GM12873 (cell line): Measurements from ENCODE around the gene SDK1.

Source experiments
- TF ChIP-seq, protein P1 (sequence below): IDR thresholded peaks from 2 replicates; pipeline ENCODE4 v1.5.1; 2012; ENCODE audit warnings: low read depth, mild to moderate bottlenecking, moderate library complexity, low read length, control low read depth; ENCODE audit not compliant: insufficient read depth; ENCODE audit errors: missing control alignments

Gene SDK1

DNA sequence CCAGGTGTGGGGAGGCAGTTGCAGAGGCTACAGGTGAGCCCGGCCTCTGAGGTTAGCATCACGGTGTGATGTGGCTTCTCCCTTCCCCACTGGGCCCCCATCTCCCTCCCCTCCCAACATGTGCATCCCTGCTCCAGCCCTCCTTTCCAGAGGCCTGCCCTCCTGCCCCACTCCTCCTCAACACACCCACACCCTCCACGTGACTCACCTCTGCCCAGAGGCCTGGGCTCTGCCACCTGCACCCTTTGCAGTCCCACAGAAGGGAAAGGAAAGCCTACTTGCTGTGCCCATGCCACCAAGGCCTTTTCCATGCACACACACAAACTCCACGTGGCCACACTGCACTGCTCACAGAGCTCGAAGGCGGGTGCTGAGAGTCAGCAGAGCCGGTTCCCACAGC lies 880.4 kb downstream of the SDK1 start:
- TF ChIP-seq, protein P1, sequence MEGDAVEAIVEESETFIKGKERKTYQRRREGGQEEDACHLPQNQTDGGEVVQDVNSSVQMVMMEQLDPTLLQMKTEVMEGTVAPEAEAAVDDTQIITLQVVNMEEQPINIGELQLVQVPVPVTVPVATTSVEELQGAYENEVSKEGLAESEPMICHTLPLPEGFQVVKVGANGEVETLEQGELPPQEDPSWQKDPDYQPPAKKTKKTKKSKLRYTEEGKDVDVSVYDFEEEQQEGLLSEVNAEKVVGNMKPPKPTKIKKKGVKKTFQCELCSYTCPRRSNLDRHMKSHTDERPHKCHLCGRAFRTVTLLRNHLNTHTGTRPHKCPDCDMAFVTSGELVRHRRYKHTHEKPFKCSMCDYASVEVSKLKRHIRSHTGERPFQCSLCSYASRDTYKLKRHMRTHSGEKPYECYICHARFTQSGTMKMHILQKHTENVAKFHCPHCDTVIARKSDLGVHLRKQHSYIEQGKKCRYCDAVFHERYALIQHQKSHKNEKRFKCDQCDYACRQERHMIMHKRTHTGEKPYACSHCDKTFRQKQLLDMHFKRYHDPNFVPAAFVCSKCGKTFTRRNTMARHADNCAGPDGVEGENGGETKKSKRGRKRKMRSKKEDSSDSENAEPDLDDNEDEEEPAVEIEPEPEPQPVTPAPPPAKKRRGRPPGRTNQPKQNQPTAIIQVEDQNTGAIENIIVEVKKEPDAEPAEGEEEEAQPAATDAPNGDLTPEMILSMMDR: no peak

DNA sequence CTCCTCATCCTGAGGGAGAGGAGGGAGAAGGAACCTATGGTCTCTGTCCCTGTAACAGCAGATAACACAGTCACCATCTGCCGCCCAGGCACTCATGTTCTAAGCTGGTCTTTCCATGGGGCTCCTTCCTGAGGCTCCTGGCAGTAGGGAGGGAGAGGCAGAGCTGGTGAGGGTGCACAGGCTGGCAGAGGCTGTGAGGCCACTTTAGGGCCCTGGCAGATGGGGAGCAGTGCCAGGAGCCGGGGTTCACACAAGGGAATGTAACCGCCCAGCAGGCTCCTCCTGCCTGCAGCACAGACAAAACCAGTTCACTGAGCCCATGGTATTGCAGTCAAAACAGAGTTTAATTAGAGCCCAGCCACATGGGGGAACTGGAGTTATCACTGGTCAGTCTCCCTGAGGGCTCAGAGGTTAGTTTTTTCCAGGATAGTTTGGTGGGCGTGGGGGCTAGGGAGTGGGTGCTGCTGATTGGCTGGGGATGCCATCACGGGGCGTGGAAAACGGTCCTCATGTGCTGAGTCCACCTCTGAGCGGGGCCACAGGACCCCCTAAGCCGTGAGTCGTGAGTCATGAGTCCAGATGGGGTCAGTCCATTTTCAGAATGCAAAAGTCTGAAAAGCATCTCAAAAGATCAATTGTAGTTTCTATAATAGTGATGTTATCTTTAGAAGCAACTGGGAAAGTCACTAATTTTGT lies 881.7 kb downstream of the SDK1 start:
- TF ChIP-seq, protein P1: no peak

DNA sequence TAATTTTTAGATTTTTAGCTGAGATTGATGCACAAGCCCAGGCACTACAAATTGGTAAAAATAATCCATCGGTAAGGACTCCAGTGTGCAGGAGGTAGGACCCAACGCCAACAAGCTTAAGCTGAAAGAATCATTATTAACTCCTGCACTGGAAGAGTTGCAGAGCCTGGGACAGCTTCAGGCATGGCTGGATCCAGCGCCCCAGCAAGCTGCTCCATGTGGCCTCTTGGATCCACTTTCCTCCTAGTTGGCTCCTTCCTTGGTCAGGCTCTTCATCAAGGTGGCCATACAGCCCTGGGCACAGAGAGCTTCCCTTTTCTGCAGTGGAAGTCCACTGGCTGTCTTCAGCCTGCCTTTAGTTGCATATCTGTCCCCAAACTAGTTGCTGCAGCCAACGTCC lies 883.6 kb downstream of the SDK1 start:
- TF ChIP-seq, protein P1: no peak

DNA sequence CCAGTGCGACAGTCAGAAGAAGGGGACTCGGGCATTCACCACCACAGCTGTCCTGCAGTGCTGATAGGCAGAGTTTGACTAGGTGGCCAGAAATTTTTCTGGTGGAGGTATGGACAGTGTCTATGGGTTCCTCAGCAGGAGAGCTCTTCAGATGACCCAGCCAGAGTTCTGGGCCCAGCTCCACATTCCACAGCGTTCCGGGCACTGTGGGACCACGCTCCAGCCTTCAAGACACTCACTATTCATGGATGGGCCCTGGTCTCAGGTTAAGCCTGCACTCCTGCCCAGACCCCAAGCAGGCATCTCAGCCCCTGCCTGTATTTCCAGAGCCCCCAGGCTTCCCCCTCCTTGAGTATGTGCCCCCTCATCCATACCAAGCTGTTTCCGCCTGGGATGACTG lies 884.1 kb downstream of the SDK1 start:
- TF ChIP-seq, protein P1: no peak

DNA sequence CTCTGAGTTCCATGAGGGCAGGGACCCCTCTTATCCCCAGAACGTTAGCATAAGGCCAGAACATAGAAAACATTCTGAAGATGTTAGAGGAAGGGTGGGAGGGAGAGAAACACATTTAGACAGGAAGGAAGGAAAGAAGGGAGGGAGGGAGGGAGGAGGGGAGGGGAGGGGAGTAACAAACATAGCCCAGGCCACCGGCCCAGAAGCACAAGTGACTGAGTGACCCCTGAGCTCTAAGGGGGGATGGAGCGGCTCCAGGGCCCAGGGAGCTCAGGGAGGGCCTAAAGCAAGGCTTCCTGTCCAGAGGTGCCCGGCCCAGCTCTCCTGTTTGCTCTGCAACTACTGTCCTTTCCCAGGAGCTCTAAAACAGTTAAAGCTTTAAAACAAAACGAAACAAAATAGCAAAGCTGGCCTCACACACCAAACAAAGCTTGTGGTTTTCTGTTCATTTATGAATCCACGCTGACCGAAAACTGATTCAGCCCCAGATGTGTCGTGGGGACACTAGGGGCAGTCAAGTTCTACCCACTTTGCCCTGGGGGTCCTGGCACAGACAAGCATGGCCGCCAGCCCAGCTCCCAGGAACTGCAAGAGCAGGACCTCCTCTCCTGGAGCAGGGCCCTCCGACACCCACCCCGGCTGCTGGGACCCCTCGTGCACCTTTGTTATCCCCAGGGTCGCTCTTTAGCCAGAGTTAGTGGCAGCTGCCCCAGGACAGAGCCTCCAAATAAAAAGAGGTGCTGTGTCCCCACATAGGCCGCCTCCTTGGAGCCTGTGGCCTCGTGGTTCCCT lies 884.9 kb downstream of the SDK1 start:
- TF ChIP-seq, protein P1: no peak

DNA sequence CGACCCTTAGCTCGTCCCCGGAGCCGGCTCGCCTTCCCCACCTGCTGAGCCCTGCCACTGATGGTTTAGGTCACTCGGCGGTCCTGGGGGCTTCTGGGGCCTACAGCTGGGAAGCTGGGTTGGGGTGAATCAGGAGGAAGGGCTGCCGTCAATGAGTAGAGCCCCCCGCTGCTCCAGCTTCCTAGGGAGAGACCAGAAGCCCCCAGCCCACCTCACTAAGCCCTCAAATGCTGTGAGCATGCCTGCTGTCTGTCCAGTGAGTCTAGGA lies 885.4 kb downstream of the SDK1 start:
- TF ChIP-seq, protein P1: no peak

DNA sequence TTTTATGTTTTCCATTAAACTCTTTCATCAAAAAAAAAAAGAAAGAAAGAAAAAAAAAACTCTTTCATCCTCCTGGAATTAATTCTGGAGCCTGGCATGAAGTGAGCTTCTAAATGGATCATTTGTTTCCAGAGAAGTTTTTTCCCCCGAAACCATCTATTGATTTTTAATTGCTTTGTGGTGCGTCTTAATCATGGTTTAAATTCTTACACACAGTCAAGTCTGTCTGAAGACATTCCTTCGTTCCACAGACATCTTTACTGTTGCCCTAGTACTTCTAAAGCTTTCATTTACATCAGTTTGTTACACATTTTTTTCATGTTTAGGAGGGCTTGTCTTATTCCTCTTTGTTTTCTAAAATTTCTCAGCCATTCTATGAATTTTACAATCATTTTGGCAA lies 887.6 kb downstream of the SDK1 start:
- TF ChIP-seq, protein P1: no peak
